ENCODE measurements around the gene MAVS. TPM values are rescaled to one million over a fixed set of nuclear protein-coding genes. Genes with fewer than 3 reads are reported as not detected.

Gene MAVS
- total RNA-seq, 4 donors from 2014 or later = 28.5 to 50.0 (median 40.1) TPM

DNA sequence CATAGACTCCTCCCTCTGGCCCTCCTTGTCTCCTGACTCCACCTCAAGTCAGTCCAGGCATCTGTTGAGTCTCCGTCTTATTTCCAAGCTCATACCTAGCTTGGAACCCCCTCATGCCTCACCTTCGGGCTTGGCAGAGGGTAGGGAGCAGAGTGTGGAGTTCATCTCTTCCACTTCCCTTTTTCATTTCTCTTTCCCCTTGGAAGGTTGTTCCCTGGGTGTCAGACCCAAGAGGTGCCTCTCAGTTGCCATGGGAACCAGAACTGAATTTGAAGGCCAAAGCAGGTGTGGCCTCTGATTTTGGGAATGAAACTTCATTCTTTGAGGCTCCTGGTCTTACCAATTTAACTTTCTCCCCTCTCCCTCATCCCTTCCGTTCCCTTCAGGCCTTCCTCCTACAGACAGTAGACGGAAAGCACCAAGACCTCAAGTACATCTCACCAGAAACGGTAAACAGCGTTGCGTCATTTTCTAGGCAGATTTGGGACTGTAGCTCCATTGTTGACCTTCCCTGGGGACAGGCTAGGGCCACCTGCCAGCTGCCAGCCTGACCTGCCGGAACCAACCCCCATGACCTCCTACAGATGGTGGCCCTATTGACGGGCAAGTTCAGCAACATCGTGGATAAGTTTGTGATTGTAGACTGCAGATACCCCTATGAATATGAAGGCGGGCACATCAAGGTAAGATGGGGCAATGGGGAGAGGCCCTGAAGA lies 44.0 kb upstream of the MAVS start:
- Histone ChIP-seq H3K4me1 (peaks cover 4 to 81% (median 32%) of the 10 kb centered on the region in 3 donors), H3K27ac (peak overlapping the region in 2 of 4 donors; percentile 96 to 99), H3K36me3 (peaks cover 0 to 81% of the 10 kb centered on the region in 2 donors), H3K4me3 (no peak overlapping the region), H3K27me3 (no peaks in the 10 kb centered on the region), H3K9me3 (peaks cover 0 to 5% (median 0%) of the 10 kb centered on the region in 3 donors)
- no peak for ATAC-seq
- TF ChIP-seq POLR2AphosphoS5 (IDR thresholded peaks at IDR 0.05) (no peak), POLR2A (IDR thresholded peaks at IDR 0.05) (no peak), EP300 (IDR thresholded peaks at IDR 0.05) (no peak)
- TF ChIP-seq, protein P1, sequence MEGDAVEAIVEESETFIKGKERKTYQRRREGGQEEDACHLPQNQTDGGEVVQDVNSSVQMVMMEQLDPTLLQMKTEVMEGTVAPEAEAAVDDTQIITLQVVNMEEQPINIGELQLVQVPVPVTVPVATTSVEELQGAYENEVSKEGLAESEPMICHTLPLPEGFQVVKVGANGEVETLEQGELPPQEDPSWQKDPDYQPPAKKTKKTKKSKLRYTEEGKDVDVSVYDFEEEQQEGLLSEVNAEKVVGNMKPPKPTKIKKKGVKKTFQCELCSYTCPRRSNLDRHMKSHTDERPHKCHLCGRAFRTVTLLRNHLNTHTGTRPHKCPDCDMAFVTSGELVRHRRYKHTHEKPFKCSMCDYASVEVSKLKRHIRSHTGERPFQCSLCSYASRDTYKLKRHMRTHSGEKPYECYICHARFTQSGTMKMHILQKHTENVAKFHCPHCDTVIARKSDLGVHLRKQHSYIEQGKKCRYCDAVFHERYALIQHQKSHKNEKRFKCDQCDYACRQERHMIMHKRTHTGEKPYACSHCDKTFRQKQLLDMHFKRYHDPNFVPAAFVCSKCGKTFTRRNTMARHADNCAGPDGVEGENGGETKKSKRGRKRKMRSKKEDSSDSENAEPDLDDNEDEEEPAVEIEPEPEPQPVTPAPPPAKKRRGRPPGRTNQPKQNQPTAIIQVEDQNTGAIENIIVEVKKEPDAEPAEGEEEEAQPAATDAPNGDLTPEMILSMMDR (IDR thresholded peaks at IDR 0.05) = no peak
- WGBS, 2 donors (ENCODE audit: low coverage in 1 of 2) = 84 to 89% methylated on average over 4 to 6 of the region's 11 CpGs

DNA sequence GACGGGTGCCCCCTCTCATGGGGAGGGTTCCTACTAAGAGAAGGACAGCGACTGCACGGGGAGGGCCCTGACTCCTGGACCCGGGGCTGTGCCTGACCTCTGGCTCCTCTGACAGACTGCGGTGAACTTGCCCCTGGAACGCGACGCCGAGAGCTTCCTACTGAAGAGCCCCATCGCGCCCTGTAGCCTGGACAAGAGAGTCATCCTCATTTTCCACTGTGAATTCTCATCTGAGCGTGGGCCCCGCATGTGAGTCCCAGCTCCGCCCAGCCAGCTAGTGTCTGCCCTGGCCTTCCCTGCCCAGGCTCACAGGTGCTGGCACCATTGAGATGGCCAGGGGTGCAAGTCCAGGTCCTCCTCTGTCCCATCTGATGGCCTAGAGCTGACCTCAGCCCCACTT lies 43.3 kb upstream of the MAVS start:
- H3K27me3 ChIP-seq = no peaks in the 10 kb centered on the region
- 100% methylated on average over 2 of the region's 14 CpGs; no CpG with 5 or more reads in 1 of the 2 donors for WGBS, 2 donors (ENCODE audit: low coverage in 1 of 2)
- ATAC-seq = no peak
- H3K4me1 ChIP-seq = peaks cover 4 to 81% (median 34%) of the 10 kb centered on the region in 3 donors
- H3K4me3 ChIP-seq = no peak overlapping the region
- TF ChIP-seq EP300 (IDR thresholded peaks at IDR 0.05) (no peak), POLR2AphosphoS5 (IDR thresholded peaks at IDR 0.05) (no peak), POLR2A (IDR thresholded peaks at IDR 0.05) (no peak)
- TF ChIP-seq, protein P1 (IDR thresholded peaks at IDR 0.05) = no peak
- peak overlapping the region in 2 of 4 donors; percentile 96 to 99 for H3K27ac ChIP-seq
- peaks cover 0 to 5% (median 0%) of the 10 kb centered on the region in 3 donors for H3K9me3 ChIP-seq
- H3K36me3 ChIP-seq = peaks cover 0 to 76% of the 10 kb centered on the region in 2 donors

DNA sequence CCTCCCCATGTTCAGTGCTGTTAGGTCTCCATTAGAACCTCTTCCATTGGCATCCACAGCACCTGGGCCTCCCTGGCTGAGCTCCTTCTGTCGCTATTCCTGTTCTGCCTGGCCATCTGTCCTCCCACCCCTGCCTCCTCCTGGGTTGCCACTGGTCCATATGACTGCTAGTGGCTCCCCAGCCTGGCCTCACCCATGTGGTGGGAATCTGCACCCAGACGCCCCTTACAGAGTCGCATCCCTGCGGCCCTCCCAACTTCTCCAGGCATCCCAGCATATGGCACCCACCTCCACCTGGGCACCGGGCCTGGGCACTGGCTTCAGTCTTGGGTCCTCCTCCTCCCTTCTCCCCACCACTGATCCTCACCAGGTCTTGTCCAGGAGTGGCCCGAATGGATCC lies 42.8 kb upstream of the MAVS start:
- Histone ChIP-seq H3K27me3 (no peaks in the 10 kb centered on the region), H3K36me3 (peaks cover 0 to 71% of the 10 kb centered on the region in 2 donors), H3K9me3 (peaks cover 0 to 5% (median 0%) of the 10 kb centered on the region in 3 donors), H3K4me1 (peaks cover 4 to 81% (median 30%) of the 10 kb centered on the region in 3 donors), H3K27ac (peak overlapping the region in 3 of 4 donors; percentile 96 to 99 (median 97)), H3K4me3 (no peak overlapping the region)
- TF ChIP-seq POLR2AphosphoS5 (IDR thresholded peaks at IDR 0.05) (no peak), EP300 (IDR thresholded peaks at IDR 0.05) (no peak), POLR2A (IDR thresholded peaks at IDR 0.05) (no peak)
- TF ChIP-seq, protein P1 (IDR thresholded peaks at IDR 0.05) = no peak
- 81 to 95% methylated on average over 3 to 4 of the region's 6 CpGs for WGBS, 2 donors (ENCODE audit: low coverage in 1 of 2)
- ATAC-seq = no peak

DNA sequence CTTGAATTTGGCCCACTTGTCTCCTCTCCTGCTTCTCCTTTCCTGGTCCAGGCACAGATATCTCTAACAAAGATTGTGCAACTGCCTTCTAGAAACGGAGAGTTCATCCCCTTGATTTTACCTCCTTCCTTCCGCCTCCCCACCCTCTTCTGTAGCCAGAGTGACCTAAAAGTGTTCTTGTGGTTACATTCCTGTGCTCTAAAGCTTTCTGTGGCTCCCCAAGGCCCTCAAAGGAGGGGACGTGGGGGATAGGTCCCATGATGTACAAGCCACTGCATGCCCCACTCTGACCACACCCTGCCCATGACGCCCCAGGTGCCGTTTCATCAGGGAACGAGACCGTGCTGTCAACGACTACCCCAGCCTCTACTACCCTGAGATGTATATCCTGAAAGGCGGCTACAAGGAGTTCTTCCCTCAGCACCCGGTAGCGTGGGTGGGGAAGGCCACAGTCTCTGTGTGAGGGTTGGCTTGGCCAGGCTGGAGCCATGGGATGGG lies 42.3 kb upstream of the MAVS start:
- Histone ChIP-seq H3K27me3 (no peaks in the 10 kb centered on the region), H3K36me3 (peaks cover 0 to 66% of the 10 kb centered on the region in 2 donors), H3K9me3 (peaks cover 0 to 5% (median 0%) of the 10 kb centered on the region in 3 donors), H3K27ac (peak overlapping the region in 3 of 4 donors; percentile 96 to 97 (median 96)), H3K4me3 (no peak overlapping the region), H3K4me1 (peaks cover 4 to 80% (median 26%) of the 10 kb centered on the region in 3 donors)
- no peak for ATAC-seq
- TF ChIP-seq POLR2AphosphoS5 (IDR thresholded peaks at IDR 0.05) (no peak), EP300 (IDR thresholded peaks at IDR 0.05) (no peak), POLR2A (IDR thresholded peaks at IDR 0.05) (no peak)
- TF ChIP-seq, protein P1 (IDR thresholded peaks at IDR 0.05) = no peak
- WGBS, 2 donors (ENCODE audit: low coverage in 1 of 2) = 56% methylated on average over 2 of the region's 11 CpGs; no CpG with 5 or more reads in 1 of the 2 donors
